K562 (cell line): ENCODE measurements around the gene SLBP.
"Not testable (repeated sequence)": the region's sequence is repeated elsewhere in the genome, so short reads cannot be mapped to it uniquely, and the experiment has no call there.

Experiments used
- BACH1 ChIP-seq: fragments of 200-800 bp; sonication (Bioruptor generic); IDR thresholded peaks from 2 replicates; pipeline ENCODE4 v1.6.1; 2016; ENCODE audit warnings: missing genetic modification characterization, missing compliant biosample characterization
- E2F8 ChIP-seq: fragments of 450-650 bp; IDR thresholded peaks from 2 replicates; pipeline ENCODE4 v1.7.1; 2018; ENCODE audit warnings: mild to moderate bottlenecking, low read depth; ENCODE audit not compliant: partially characterized antibody
- GABPB1 ChIP-seq: sonication (generic); formaldehyde crosslinking; IDR thresholded peaks from 2 replicates; pipeline ENCODE4 v1.8.0; 2022; ENCODE audit warnings: mild to moderate bottlenecking, missing genetic modification reagents
- GATA2 ChIP-seq: sonication (generic); formaldehyde crosslinking; IDR thresholded peaks from 2 replicates; pipeline ENCODE4 v1.4.0; 2020; ENCODE audit warnings: mild to moderate bottlenecking, missing genetic modification reagents
- IRF1 ChIP-seq: sonication (generic); formaldehyde crosslinking; IDR thresholded peaks from 2 replicates; pipeline ENCODE4 v1.8.0; 2022; ENCODE audit warnings: missing genetic modification reagents, mild to moderate bottlenecking, borderline replicate concordance
- MEIS2 ChIP-seq: fragments of 450-650 bp; IDR thresholded peaks from 2 replicates; pipeline ENCODE4 v1.6.1; 2014; ENCODE audit warnings: mild to moderate bottlenecking; ENCODE audit not compliant: partially characterized antibody
- MXI1 ChIP-seq: IDR thresholded peaks from 2 replicates; pipeline ENCODE4 v1.6.1; 2011; ENCODE audit warnings: low read depth, mild to moderate bottlenecking, improper control_type of control experiment, low read length
- NR2C2 ChIP-seq, 2 experiments: fragments of 200-800 bp in 1 of 2; sonication (Bioruptor generic) in 1 of 2; sonication (generic) in 1 of 2; formaldehyde crosslinking in 1 of 2; IDR thresholded peaks; 2 replicates each; pipeline versions ENCODE4 v1.6.1 to v1.8.0; 2016 to 2022; ENCODE audit warnings: mild to moderate bottlenecking in 1 of 2, missing compliant biosample characterization in 1 of 2, missing genetic modification characterization in 1 of 2, missing genetic modification reagents in 1 of 2
- STAT5A ChIP-seq: IDR thresholded peaks from 2 replicates; pipeline ENCODE4 v1.6.1; 2012; ENCODE audit warnings: low read length, inconsistent platforms, borderline replicate concordance
- ZBED1 ChIP-seq: IDR thresholded peaks from 2 replicates; pipeline ENCODE4 v1.6.1; 2014
- ZBTB8A ChIP-seq: fragments of 450-650 bp; IDR thresholded peaks from 2 replicates; pipeline ENCODE4 v1.6.1; 2018; ENCODE audit warnings: mild to moderate bottlenecking, moderate library complexity; ENCODE audit not compliant: partially characterized antibody
- ZNF274 ChIP-seq: IDR thresholded peaks from 2 replicates; pipeline ENCODE4 v1.6.1; 2011; ENCODE audit warnings: low read depth, mild to moderate bottlenecking, low read length, moderate library complexity, borderline replicate concordance
- ZNF584 ChIP-seq: fragments of 200-800 bp; sonication (Bioruptor generic); IDR thresholded peaks from 2 replicates; pipeline ENCODE4 v1.6.1; 2016; ENCODE audit warnings: low read depth, mild to moderate bottlenecking, missing genetic modification characterization, missing compliant biosample characterization

- TF ChIP-seq ZNF584 (CRISPR knock-in tag); STAT5A; MEIS2; E2F8; GATA2 (CRISPR knock-in tag); ZBTB8A; MXI1; BACH1 (tag); IRF1; ZBED1; ZNF274; GABPB1 (CRISPR knock-in tag); NR2C2 (CRISPR knock-in tag; IDR thresholded peaks at IDR 0.05); NR2C2 (tag; IDR thresholded peaks at IDR 0.05): not testable (repeated sequence)
These were observed 10.4 kb downstream of the SLBP start for GRCh38 chr4:1701671-1702070.
